HG02678 (cell line): ENCODE results near the gene PCNX2.

Experiments used
- ATAC-seq: cut with Tn5 transposase; IDR thresholded peaks from one replicate; pipeline ENCODE4 v1.9.1; 2021; ENCODE audit warnings: mild to moderate bottlenecking, moderate library complexity; ENCODE audit not compliant: unreplicated experiment

Gene PCNX2

DNA sequence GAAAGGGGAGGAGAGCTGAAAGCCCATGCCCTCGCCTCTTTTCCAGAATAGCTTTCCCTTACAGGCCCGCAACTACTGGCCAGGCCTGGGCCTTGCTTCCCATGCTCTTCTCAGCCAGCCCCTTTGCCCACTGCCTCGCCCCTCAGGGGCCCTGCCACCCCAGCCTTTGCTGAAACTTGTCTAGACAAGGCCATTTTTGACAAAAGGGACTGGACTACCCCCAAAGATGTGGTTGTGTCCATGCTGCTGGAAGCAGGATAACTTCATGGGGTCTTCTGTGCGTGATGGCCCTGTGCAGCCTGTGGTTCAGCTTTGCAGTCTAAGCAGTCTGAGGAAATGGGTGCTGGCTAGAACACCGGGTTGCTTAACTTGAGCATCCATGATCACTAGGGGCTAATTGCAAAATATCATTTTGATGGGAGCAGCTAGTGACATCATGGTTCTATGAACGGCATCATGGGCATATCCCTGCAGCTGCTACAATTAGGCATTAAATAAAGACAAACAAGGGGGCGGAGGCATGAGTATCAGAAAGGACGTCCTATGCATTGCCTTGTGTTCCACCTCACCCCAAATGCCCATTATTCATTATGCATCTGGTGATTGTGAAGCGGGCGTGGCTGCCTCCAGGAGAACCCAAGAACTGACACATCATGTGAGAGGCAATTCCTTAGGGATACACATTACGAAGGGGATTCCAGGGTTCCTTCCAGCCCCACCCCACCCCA lies 308.3 kb downstream of the PCNX2 start:
- ATAC-seq, result no peak

DNA sequence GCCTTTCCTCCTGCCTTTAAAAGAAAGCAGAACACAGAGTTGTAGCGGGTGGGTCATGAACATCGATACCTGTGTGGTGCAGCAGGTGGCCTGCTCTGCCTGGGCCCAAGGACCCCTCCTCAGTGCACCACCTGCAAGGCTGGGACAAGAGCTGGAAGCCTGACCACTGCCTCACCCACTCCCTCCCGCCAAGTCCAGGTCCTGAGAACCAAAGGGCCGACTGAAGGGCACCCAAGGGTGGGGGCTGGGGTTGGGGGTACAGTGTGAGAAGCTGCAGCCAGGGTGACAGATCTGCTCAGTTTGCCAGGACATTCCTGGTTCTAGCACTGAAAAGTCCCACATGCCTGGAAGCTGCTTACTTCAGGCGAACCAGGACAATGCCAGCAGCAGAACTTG lies 309.0 kb downstream of the PCNX2 start:
- no peak for ATAC-seq

- no peak for ATAC-seq
Observed at GRCh38 chr1:232985882-232986526, 309.5 kb downstream of the PCNX2 start.

- ATAC-seq, result no peak
Observed at GRCh38 chr1:232984577-232985425, 310.7 kb downstream of the PCNX2 start.

DNA sequence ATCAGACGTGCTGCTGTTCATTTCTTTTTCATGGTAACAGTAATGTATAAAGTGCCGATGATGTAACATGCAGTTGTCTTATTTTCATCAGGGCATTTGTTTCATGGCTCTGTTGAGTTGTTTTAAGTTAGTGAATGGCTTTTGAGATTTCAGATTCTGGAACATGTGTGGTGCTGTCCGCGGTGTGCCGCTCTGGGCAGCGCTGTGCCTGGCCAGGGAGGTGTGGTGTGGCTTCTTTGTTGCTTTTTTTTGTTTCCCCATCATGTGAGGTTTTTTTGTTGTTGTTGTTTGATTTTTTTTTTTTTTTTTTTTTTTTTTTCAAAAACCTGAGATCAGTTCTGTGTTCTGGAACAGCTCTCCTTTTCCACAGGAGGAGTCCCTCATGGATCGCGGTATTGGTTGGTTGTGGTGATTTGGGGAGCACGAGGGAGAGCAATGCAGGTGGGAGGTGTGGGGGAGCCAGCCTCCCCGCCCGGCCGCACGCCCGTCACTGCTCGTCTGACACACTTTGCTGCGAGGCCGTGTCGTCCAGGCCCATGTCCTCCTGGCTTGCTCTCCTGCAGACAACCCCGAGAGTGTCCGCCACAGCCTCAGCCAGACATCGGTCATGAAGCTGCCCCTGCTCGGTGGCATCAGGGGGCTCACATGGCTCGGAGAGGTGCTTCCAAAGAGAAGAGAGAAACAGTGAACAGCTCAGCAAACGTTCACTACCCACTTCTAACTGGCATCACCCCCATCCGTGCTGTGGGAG lies 311.5 kb downstream of the PCNX2 start:
- ATAC-seq, result no peak

DNA sequence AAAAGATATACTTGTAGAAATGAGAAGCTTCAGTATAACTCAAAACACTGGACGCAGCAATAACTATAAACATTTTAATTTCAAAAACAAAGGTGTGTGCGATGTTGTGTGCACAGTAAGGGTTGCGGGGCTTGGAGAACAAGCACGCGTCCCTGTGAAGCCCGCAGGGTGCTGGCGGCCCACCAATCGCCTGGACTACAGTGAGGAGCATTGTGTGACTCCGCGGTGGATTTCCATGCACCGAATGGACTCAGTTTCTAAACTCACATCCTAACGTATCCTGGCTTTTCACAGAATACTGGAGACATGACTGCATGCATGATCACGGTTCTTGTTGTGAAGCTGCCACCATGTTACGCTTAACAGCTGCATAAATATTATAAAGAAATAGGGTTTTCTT lies 312.1 kb downstream of the PCNX2 start:
- no peak for ATAC-seq

DNA sequence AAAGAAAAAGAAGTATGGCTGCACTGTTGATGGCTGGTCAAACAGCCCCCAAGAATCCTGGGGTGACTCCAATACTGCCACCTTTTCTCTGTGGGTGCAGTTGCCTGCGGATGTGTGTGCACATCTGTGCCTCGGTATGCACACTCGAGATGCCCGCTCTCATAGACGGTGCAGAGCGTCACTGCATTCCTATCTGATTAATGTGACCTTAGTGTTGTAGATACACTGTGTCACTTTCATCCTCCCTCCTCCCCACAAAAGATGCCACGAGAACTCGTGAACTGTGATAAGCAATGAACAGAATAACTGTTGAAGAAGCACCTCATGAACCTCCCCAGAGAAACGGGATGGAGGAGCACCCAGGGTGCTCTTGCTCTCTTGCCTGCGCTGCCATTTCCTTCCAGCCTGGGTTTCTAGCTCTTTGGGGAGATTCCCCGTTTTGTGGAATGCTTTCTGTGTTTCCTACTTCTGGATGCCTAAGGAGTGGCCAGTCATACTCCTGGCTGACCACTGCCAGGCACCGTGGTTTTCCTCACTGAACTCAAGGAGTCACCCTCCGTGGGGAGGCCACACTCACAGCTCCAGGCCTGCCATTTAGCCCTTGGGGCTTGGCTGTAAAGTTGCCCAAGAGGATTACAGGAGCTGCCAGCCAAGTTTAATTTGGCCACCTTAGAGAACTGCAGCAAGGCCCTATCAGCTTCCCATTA lies 313.1 kb downstream of the PCNX2 start:
- no peak for ATAC-seq

- no peak for ATAC-seq
Observed at GRCh38 chr1:232980986-232981560, 314.5 kb downstream of the PCNX2 start.

DNA sequence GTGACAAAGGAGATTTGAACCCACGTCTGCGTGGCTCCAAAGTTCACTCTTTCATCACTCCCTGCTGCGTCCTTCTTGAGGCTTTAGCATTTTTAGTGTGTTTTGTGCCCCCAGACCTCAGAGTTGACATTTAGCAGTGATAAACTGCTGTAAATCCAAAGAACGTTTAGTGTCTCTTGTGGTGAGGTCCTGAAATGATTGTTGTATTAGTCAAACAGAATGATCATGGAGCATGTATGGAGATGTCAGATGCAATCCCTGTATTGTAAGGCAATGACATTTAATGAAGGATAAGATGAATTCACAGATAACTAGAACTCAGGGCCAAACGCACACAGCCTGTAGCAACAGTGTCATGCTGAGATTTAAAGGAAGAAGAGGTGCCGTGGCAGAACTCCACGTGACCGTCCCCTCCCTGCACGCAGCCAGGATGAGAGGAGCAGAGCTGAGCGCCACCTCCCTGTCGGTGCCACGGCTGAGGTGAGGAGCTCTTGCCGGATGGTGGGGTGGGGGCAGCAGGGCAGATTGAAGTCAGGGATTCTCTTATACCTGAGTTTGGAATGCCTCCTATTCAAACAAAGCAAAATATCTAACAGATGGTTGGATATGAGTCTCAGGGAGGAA lies 315.1 kb downstream of the PCNX2 start:
- no peak for ATAC-seq

DNA sequence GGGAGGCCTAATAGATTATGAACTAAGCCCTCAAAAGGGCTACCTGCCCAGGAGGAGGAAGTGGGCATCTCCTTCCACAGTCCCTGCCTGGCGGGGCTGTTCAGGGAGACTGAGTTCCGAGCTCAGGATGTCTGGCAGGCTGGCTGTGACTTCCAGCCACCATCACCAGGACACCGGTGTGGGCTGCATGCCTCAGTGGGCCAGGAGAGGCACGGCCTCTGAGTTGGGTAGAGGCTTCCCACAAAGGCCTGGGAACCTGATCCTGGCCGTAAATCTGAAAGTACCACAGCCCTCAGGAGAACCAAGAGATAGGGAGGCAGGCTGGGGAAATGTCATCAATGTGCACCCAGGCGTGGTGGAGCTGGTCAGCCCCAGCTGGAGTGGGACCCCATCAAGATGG lies 316.0 kb downstream of the PCNX2 start:
- no peak for ATAC-seq

- no peak for ATAC-seq
Observed at GRCh38 chr1:232978815-232979214, 316.7 kb downstream of the PCNX2 start.

DNA sequence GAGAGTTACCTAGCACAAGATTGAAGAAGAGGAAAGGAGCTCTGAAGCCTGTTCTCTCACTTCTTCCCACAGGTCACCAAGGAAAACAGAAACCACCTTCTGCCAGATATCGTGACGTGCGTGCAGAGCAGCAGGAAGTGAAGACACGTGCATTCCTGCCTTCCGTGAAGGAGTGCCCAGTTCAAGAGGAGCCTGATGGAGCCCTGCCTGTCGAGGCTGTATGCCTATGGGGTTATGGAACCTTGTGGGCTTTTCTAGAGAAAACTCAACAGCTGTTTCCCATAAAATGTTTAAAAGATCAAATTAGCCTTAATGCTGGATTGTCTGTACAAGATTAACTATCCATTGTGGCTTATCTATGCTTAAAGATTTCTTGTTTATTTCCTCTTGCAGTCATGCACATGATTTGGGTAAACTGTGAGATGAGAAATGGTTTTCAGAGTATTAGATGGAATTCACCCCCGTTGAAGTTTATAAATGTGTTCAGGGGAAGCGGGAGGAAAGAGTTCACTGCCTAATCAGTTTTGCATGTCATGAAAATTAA lies 317.4 kb downstream of the PCNX2 start:
- ATAC-seq, result peak; percentile 54

GRCh38 chr1:232974971-232975370 lies 320.6 kb downstream of the PCNX2 start:
- ATAC-seq, result no peak

DNA sequence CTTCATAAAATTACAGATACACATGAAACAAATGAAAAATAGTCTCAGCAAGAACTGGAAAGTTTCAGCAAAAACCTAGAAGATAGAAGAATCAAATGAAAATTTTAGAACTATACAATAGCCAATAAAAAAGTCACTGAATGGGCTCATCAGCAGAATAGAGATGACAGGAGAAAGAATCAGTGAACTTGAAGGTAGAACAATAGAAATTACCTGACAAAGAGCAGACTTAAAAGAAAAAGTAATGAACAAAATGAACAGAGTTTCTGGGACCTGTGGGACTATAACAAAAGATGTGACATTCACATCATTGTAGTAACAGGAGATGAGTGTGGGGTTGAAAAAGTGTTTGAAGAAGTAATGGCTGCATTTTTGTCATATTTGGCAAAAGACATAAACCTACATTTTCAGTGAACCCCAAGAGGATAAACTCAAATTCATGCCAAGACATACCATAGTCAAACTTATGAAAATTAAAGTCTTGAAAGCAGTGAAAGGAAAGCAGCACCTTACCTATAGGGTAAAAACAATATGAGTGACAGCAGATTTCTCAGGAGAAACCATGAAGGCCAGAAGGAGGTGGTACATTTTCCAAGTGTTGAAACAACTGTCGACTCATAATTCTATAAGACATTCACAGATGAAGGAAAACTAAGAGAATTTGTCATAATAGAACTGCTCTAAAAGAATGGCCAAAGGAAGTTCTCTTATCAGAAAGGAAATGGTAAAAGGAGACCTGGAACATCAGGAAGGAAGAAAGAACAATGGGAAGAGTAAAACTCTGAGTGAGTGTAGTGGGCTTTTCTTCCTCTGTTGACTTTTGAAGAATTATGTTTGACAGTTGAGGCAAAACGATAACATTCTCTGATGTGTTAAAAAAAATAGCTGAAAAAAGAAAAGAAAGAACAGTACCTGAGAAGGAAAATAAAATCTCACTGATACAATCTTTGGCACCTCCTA lies 321.6 kb downstream of the PCNX2 start:
- no peak for ATAC-seq

GRCh38 chr1:232970508-232970907 lies 325.0 kb downstream of the PCNX2 start:
- ATAC-seq, result no peak

- no peak for ATAC-seq
Observed at GRCh38 chr1:232969799-232970198, 325.7 kb downstream of the PCNX2 start.

GRCh38 chr1:232968965-232969364 lies 326.6 kb downstream of the PCNX2 start:
- no peak for ATAC-seq

DNA sequence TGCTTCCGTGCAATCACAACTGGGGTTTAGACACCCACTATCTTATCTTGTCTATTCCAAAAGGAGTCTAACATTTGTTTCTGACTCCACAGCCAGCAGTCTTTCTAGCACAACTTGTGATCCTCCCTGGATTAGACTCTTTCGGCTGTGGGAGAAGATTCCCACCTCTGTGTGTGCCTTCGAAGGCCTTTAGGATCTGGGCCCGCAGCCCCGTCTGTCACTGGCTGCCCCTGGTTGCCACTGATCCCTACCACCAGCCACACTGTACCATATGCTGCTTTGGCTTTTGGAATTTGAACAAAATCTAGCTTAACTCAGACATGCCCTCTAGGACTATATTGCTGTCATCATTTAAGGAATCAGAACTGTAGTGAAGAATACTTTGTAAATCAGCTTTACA lies 327.1 kb downstream of the PCNX2 start:
- no peak for ATAC-seq
